Limb (tissue), 2 donors: Measurements from ENCODE around the gene CASP5.
"Not testable (repeated sequence)": the region's sequence is repeated elsewhere in the genome, so short reads cannot be mapped to it uniquely, and the experiment has no call there.

Source experiments
- DNase-seq, 2 donors: peaks; one replicate each; pipeline ENCODE4 v3.0.0-alpha.2; 2016; ENCODE audit errors: extremely low spot score in 2 of 2

The CASP5 gene

GRCh38 chr11:105023003-105023402, at the start of gene CASP5:
Gene CASP5, minus strand, starts transcription at chr11:105023168. Its CDS starts 32 bp downstream, at chr11:105023136.
- no peak for DNase-seq

GRCh38 chr11:105072080-105072479, 49.1 kb upstream of the CASP5 start:
- not testable (repeated sequence) for DNase-seq

- DNase-seq = no peak
Observed at GRCh38 chr11:105071089-105071732, 48.2 kb upstream of the CASP5 start.

- no peak for DNase-seq
Observed at GRCh38 chr11:105070306-105070705, 47.3 kb upstream of the CASP5 start.

- not testable (repeated sequence) for DNase-seq
Observed at GRCh38 chr11:105069749-105070148, 46.8 kb upstream of the CASP5 start.

GRCh38 chr11:105063245-105063941, 40.4 kb upstream of the CASP5 start:
- DNase-seq = not testable (repeated sequence)

- no peak for DNase-seq
Observed at GRCh38 chr11:105057432-105057831, 34.5 kb upstream of the CASP5 start.

- DNase-seq = no peak
Observed at GRCh38 chr11:105056446-105056845, 33.5 kb upstream of the CASP5 start.

- no peak for DNase-seq
Observed at GRCh38 chr11:105054723-105055493, 31.9 kb upstream of the CASP5 start.

GRCh38 chr11:105052487-105052886, 29.5 kb upstream of the CASP5 start:
- no peak for DNase-seq

GRCh38 chr11:105051559-105051958, 28.6 kb upstream of the CASP5 start:
- DNase-seq = no peak

GRCh38 chr11:105049481-105049880, 26.5 kb upstream of the CASP5 start:
- peak in 1 of 2 donors; percentile 9 for DNase-seq

- no peak for DNase-seq
Observed at GRCh38 chr11:105046898-105047579, 24.1 kb upstream of the CASP5 start.

- DNase-seq = no peak
Observed at GRCh38 chr11:105045676-105046296, 22.8 kb upstream of the CASP5 start.

GRCh38 chr11:105044557-105045524, 21.9 kb upstream of the CASP5 start, which contains the start of gene CARD16:
Gene CARD16, minus strand, starts transcription at chr11:105045335. Its CDS starts 38 bp downstream, at chr11:105045297.
- DNase-seq = peak in 1 of 2 donors; percentile 11

- DNase-seq = no peak
Observed at GRCh38 chr11:105042178-105042577, 19.2 kb upstream of the CASP5 start.

- no peak for DNase-seq
Observed at GRCh38 chr11:105040703-105041102, 17.7 kb upstream of the CASP5 start.

- peak in 1 of 2 donors; percentile 30 for DNase-seq
Observed at GRCh38 chr11:105034813-105035620, 12.0 kb upstream of the CASP5 start, which contains the start of gene CASP1. Gene CASP1, minus strand, starts transcription at chr11:105035144. Its CDS starts 31 bp downstream, at chr11:105035113.

- not testable (repeated sequence) for DNase-seq
Observed at GRCh38 chr11:105034388-105034787, 11.4 kb upstream of the CASP5 start.
